Measurements from ENCODE around the gene KRTAP23-1.

The KRTAP23-1 gene, protein sequence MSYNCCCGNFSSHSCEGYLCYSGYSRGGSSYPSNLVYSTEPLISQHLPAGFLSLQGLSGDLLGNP

DNA sequence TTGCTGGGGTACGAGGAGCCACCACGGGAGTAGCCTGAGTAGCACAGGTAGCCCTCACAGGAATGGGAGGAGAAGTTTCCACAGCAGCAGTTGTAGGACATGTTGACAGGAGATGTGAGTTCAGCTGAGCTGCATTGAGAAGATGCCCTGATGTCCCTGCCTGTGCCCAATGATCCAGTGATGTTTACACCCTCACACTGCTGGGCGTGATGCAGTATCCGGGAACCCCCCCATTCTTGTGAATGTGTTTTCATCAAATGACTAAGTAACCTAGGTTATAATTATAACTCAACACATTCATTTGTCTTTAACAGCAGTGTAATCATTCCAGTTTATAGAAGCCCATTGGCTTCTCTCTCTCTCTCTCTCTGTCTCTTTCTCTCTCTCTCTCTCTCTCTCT lies at the start of gene KRTAP23-1:
Gene KRTAP23-1, minus strand, starts transcription at position 101 of the 400 bp plus-strand sequence. Its CDS starts 0 bp downstream, at position 101.
- DNase-seq, result no peak

DNA sequence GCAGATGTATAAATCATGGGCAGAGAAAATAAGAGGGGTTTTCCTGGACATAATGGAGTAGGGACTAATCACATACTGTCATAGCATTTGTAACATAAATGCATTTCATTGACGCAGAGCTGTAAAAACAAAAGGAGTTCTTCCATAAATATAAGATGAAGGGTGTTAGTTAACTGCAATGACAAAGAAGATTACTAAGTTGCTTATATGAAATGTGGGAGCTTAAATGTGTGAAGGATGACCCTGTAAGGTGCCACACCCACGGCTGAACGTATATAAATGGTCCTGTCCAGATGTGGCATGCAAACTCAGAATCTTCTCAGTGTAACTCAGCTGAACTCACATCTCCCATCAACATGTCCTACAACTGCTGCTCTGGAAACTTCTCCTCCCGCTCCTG lies 47.3 kb upstream of the KRTAP23-1 start, which contains the start of gene KRTAP13-1:
Gene KRTAP13-1, plus strand, starts transcription at position 301 of the 400 bp plus-strand sequence. Its CDS starts 56 bp downstream, at position 357.
- DNase-seq, result no peak

DNA sequence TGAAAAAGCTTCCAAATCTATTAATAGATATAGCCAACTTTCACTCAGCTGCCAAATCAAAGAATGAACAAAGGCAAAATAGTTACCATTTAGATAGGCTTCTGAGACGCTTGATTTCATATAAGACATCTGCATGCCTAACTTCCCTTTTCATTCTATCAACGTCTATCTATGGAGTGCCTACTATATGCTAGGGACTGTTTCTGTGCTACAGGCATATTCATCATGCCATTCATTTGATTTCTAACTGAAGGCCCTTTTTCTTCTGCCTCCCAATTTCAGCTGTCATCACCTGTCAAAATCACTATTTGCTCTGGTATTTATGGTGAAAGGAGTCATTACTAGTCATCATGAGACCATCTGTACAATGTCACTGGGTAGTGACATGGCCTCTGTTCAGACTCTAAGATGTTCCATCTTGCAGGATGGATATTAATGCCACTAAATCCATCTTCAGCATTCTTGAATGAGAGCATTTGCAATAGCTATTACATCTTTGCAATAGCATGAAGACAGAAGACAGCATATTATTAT lies 43.2 kb upstream of the KRTAP23-1 start:
- DNase-seq, result no peak

DNA sequence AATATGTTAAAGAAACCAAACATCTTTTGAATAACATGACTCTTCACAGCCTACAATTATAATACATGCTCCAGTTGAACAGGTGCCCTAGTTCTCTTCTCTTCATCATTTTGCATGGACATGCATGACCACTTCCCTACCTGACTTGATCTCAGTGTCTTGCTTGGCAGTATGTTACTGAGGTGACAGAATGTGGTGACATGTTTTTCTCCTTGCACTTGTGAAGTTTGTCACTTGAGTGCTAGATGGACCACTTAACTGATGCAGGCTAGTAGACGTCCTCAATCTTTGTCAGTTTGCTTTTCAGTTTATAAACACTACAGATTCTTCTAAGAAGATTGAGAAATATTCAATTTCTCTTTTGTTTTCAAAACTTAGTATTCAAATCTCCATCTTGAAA lies 33.8 kb upstream of the KRTAP23-1 start:
- DNase-seq, result no peak

DNA sequence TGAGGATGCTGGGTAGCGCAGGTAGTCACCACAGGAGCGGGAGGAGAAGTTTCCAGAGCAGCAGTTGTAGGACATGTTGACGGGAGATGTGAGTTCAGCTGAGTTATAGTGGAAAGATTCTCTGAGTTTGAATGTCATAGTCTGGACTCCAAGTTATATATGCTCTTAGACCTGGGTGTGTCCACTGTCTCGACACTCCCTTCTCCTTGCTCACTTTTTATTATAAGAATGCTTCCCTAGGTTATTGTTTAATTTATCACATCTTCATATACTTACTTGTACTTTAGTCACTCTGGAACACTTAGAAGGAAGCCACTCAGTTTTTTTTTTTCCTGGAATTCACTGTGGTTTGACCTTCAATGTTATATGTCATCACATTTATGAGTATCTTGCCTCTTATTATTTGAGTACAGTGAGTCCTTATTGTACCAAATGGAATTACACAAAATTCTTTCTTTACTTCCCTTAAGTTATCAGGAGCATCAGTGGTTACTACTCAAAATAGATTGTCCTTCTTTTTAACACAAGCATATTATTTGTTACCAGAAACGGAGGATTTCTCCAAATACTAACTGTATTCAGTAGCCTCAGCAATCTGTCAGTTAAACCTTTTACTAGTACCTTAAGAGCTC lies 23.8 kb upstream of the KRTAP23-1 start, which contains the start of gene KRTAP13-2:
Gene KRTAP13-2, minus strand, starts transcription at position 133 of the 632 bp plus-strand sequence. Its CDS starts 58 bp downstream, at position 75.
- no peak for DNase-seq

DNA sequence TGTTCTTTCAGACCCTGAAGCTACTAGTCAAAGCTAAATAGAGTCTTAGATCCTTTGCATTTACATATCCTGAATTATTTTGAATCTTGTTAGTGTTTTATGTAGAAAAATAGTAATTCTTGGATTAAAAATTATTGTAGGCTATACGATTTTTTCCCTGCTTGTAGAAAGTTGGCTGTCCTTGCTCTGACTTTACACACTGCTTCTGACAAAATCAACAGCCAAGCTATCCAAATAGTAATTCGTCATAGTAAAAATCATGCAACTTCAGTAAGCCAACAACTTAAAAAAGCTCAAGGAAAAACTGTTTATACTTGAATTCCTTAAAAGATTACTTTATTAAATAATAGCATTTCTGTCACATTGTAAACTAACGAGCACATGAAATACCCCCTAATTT lies 7.5 kb upstream of the KRTAP23-1 start:
- no peak for DNase-seq

DNA sequence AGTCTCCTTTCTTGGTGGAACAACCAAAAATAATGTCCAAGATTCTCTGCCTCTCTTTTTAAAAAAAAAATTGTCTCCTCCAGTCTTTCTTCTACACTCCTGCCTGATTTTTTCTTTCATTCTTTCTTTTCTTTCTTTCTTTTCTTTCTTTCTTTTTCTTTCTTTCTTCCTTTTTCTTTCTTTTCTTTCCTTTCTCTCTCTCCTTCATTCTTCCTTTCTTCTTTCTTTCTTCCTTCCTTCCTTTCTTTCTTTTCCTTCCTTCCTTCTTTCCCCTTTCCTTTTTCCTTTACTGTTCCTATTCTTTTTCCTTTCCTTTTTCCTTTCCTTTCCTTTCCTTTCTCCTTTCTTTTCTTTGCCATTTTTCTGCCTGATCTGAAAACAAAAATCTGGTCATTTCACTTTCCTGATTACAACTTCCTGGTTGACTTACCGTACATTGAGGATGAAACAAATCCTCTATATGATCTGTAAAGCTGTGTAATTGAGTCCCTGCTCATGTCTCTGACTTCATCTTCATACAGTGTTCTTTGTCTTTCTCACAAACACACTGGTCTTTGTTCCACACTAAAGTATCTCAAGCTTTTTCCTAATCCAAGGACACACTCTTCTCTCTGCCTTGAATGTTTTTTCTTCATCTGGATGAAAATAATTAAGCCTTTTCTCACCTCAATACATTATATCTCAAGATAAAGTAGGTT lies 6.1 kb upstream of the KRTAP23-1 start:
- DNase-seq, result no peak

DNA sequence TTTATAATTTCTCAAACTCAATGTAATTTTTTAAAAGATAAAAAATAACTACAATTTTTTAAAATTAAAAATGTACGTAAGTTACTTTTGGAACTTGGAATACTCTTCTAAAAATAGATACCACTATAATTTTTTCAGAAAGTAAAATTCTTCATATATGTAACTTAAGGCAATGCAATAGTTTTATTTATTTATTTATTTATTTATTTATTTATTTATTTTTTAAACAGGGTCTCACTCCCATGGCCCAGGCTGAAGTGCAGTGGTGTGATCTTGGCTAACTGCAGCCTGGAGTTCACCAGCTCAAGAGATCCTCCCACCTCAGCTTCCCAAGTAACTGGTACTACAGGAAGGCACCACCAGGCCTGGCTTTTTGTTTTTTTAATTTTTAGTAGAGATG lies 3.1 kb upstream of the KRTAP23-1 start:
- DNase-seq, result no peak

DNA sequence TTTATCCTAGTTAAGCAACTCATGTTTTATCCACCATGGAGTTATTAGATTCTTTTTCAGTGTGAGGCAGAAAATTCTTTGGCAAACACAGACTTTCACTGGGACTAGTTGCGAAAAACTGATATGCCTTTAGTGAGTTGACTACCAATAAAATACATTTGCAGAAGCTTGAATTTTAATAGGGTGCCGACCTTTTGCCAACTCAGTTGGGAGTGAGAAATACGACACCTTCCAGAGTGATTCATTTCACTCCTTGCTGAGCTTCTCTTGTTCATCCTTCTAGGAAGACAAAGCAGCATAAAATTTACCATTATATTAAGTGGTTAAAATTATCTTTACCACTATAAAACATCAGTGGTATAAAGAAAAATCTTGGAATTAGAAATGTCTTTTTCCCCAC lies 1.2 kb upstream of the KRTAP23-1 start:
- no peak for DNase-seq

DNA sequence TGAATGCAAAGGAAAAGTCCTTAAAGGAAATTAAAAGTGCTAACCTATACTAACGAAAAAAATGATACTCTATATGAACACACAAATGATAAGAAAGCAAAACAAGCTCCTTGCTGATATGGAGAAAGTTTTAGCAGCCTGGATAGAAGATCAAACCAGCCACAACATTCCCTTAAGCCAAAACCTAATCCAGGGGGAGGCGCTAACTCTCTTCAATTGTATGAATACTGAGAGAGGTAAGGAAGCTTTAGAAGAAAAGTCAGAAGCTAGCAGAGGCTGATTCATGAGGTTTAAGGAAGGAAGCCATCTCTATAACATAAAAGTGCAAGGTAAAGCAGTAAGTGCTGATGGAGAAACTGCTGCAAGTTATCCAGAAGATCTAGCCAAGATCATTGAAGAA lies 3.4 kb downstream of the KRTAP23-1 start:
- DNase-seq, result no peak

DNA sequence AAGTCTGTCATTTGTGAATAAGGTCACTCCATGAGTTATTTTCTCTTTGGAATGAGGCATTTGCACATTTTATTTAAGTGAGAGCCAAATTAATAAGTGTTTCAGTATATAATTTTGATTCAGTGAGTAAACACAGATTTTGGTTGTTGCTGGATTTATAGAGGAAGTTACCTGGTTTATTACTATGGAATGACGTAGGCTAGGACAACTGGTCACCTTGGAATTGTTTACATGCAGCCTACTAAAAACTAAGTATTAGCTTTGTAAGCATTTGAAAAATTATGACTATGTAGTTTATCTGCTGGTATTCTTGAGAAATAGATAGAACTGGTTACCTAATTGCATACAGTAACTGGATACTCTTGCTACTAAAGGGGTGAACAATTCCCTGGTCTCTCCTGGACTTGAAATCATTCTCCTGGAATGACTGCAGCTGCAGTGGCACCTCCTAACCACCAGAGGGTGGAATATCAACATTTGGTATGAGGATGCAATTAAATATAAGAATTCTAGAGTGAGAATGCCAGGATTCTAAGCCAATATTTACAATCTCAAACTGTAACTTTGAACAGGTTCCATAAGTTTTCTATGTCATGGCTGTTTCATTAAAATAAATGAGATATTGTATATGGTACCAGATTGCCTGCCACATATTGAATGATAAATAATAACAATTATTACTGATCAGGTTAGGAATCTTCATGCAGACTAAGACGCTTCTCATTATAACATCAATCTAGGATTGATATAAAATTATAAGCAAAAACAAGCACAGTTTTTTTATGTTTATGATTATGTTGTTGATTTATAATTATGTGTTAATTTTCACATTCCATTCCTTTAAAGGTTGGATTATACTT lies 7.5 kb downstream of the KRTAP23-1 start:
- DNase-seq, result peak; percentile 21

DNA sequence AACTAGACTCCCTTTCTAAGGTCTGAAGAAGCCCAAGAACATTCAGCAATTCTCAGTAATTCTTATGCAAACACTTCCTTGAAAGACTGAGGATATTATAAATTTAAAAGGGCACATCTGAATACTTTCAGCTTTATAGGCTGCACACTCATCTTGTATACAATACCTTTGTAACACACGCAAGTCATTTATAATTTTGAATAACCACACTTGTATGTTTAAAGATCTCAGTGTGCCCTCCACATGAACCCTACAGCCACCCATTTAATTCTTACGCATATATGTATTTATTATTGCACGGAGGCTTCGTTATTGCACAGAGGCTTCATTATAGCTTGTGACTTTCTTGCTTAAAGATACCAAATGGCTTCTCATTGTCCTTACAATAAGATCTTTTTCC lies 9.7 kb downstream of the KRTAP23-1 start:
- no peak for DNase-seq

DNA sequence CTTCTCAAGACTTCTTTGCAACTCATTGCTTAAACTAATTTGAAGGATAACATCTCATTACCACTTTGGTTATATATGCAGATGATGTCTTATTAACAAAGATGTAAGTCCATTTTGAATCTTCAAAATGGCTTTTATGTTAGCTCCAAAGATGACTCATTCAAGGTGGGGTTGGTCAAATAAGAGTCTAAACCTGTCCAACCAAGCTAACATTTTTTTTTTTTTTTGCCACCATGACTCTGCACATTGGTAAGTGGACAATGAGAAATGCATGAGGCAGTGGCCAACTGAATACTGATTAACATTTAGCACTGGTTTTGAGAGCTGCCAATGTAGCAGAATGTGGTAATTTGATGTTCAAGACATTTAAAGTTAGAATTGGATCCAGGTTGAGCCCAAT lies 10.6 kb downstream of the KRTAP23-1 start:
- DNase-seq, result no peak

DNA sequence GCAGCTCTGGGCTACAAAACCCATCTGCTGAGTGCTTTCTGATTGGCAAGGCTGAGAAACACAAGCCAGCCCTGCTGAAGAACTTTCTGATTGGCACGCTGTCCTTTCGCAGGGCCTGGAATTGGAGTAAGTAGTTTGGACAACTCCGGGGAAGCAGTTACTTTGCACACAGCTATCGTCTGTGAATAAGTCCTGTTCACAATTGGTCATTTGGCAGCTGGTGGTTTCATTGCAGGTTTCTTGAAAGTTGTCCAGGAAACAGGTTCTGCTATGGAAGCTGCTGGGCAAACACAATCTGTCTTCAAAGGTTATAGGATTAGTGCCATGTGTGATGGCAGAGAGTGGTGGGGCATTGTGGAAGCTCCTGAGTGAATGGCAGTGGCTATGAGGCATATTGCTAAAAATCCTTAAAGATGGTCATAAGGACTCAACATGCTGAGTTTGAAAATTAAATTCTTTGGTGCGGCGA lies 11.1 kb downstream of the KRTAP23-1 start, which contains the start of gene KRTAP27-1:
Gene KRTAP27-1, minus strand, starts transcription at position 419 of the 469 bp plus-strand sequence. Its CDS starts 26 bp downstream, at position 393.
- DNase-seq, result no peak

DNA sequence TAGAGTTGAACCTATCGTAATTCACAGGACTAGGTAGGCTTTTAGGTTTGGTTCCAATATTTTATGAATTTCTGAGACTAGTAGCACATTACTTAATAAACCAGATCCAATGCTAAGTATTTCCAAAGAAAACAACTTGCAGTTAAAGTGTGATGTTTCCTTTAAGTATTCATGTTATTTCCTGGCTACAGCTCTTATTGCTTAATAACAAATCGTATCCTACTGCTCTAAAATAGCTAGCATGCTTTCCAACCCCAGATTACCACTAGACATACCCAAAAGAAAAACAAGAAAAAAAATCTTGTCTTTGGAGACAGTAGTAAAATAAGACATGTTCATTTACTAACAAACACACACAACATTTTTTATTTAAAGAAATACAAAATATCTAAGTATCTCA lies 11.8 kb downstream of the KRTAP23-1 start:
- DNase-seq, result no peak

DNA sequence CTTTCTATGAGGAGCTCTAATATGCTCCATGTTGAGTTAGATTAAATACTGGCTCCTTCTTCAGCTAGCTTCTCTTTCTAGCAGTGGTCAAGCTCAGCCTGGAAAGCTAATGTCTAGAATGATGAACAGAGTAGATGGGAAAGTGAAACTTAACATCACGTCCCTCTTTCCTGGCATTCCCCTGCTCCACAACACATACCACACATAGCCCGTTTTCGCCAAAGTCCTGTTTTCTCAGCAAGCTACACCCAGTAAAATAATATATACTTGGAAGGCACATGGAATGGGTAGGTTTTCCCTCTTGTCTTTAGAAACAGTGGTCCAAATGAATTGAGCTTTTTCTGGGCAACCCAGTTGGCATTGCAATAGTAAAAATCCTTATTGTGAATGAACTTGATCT lies 14.7 kb downstream of the KRTAP23-1 start:
- no peak for DNase-seq

DNA sequence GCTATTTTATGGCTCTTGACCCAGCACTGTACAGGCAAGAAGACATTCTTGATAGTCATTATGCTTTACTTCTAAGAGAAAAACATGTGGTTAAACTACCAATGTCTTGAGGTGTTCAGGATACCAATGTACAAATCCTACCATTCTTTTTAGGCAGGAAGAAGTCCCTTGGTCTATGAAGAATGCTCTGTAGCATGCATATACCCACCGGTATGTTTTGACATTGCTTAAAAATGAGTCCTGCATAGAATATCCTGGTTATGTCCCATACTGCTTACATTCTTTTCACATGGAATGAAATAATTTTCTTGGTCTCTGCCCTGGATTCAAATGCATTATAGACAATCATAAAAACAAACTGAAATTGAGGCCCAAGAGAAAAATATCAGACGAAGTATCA lies 15.7 kb downstream of the KRTAP23-1 start:
- no peak for DNase-seq

DNA sequence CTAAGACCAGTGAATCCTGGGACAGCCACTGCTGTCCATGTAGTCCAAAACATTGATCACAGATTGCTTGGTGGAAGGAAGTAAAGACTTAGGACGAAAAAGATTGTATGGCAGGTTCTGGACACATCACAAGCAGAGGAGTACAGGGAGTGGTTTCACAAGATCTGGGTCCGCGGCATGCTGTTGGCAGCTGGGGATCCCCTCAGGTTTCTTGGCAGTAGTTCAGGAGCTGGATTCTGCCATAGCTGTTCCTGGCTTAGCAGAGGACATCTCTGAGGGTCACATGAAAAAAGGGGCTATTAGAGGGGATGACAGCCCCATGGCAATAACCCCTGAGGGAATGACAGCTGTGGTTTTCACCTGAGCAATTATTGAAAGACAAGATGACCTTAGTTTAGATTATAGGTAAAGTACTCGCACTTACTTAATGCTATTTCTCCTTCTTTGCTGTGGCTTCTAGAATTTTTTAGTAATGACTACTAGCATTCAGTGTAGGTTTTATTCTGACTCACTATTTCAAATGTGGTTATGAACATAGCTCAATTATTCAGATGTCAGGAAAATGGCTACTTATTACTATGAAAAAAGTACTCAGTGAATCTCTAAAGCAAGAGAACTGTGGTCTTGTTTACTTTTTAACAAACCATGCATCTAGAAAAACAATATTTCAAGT lies 19.1 kb downstream of the KRTAP23-1 start:
- no peak for DNase-seq

DNA sequence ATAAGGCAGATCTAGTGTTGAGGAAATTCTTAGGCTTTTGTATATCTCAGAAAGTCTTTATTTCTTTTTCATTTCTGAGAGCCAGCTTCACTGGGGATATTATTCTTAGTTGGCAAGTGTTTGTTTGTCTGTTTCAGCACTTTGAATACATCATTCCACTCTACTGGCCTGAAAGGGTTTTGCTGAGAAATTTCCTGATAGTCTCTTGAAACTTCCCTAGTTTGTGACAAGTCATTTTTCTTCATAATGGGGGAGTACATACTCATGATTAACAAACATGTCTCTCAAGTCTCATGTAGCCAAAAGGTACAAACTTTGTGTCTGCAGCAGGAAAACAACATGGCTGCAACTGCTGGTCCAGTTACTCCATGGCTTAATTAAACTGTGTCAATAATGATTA lies 22.0 kb downstream of the KRTAP23-1 start:
- DNase-seq, result no peak

DNA sequence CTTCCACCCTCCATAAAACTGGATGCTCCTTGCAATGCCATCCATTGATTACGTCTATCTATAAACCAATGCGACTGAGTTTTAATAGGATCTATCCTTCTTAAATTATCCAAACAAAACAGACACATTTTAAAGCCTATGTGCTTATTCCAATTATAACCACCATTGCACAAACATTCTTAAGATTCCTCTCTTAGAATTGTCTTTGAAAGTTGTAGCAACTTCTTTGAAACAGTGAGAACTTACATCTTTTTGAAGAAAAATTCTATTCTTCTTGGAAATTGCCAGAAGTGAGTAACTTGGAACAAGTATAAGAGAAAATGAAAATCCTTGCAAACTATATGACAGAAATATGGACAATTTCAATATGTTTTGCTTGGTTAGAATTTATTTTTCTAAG lies 28.2 kb downstream of the KRTAP23-1 start, which contains the start of gene KRTAP26-1:
Gene KRTAP26-1, minus strand, starts transcription at position 101 of the 400 bp plus-strand sequence. CDS start 280 bp downstream, outside the sequence.
- DNase-seq, result no peak

DNA sequence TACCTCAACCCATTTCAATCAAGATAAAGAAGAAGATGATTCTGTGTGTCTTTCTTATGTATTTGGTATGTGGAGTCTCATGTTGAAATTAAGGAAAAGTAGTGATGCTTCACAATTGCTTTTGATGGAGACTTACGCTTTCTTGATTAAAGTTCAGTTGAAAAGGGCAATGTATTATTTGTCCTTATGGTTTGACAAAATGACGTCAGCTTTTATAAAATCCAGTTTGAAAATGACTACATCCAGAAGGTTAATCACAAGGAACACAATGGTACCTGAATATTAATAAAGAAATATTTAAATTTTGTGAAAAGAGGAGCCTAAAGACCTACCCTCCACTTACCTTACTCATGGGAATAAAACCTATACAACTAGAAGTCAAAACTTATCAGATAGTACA lies 32.7 kb downstream of the KRTAP23-1 start:
- DNase-seq, result no peak

DNA sequence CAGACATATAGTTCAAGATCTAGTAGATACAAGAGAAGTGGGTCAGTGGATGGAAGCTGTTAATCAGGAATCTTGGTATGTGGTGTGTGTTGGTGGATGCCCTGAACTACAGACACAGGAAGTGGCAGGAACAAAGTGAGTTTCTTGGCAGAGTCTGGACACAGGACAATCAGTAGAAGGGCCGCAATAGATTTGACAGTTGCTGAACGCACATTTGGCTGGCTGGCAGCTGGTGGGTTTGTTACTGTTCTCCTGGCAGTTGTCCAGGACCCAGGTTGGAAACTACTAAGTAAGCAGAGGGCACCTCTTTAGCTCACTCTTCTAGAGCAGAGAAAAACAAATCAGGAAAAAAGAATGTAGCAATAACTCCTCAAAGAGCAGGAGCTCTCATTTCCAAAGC lies 41.5 kb downstream of the KRTAP23-1 start:
- no peak for DNase-seq
